ENCODE data around the gene ILDR2. TPM values are rescaled to one million over a fixed set of nuclear protein-coding genes. Genes with fewer than 3 reads are reported as not detected.
A peak's percentile ranks its signal among the peaks of the same experiment; 100 is the strongest.

Gene ILDR2
- polyA plus RNA-seq, 2 donors, result 0.06 to 0.18 TPM

GRCh38 chr1:166929911-166930310 lies 45.4 kb downstream of the ILDR2 start:
- Histone ChIP-seq H3K36me3 (ENCODE audit: control insufficient read depth in 2 of 2, insufficient read depth in 2 of 2, low read length in 1 of 2) (no peaks in the 10 kb centered on the region), H3K27ac (ENCODE audit: low read depth in 2 of 2, low read length in 1 of 2) (no peak overlapping the region), H3K9me3 (ENCODE audit: control insufficient read depth in 2 of 2, insufficient read depth in 1 of 2, low read depth in 1 of 2, low read length in 1 of 2) (no peaks in the 10 kb centered on the region), H3K4me3 (ENCODE audit: low read depth in 1 of 2, low read length in 2 of 2) (no peak overlapping the region), H3K27me3 (ENCODE audit: control insufficient read depth in 1 of 2, insufficient read depth in 2 of 2, low read length in 2 of 2) (no peaks in the 10 kb centered on the region), H3K4me1 (ENCODE audit: control insufficient read depth in 2 of 2, insufficient read depth in 2 of 2, low read length in 1 of 2) (no peaks in the 10 kb centered on the region)
- WGBS, 2 donors, result 69 to 77% methylated on average over 1 of the region's 1 CpG

GRCh38 chr1:166927701-166928100 lies 47.6 kb downstream of the ILDR2 start:
- Histone ChIP-seq H3K36me3 (ENCODE audit: control insufficient read depth in 2 of 2, insufficient read depth in 2 of 2, low read length in 1 of 2) (no peaks in the 10 kb centered on the region), H3K27me3 (ENCODE audit: control insufficient read depth in 1 of 2, insufficient read depth in 2 of 2, low read length in 2 of 2) (no peaks in the 10 kb centered on the region), H3K27ac (ENCODE audit: low read depth in 2 of 2, low read length in 1 of 2) (no peak overlapping the region), H3K4me3 (ENCODE audit: low read depth in 1 of 2, low read length in 2 of 2) (no peak overlapping the region), H3K9me3 (ENCODE audit: control insufficient read depth in 2 of 2, insufficient read depth in 1 of 2, low read depth in 1 of 2, low read length in 1 of 2) (no peaks in the 10 kb centered on the region), H3K4me1 (ENCODE audit: control insufficient read depth in 2 of 2, insufficient read depth in 2 of 2, low read length in 1 of 2) (no peaks in the 10 kb centered on the region)
- 80 to 82% methylated on average over 2 of the region's 2 CpGs for WGBS, 2 donors

GRCh38 chr1:166925810-166926478 lies 49.4 kb downstream of the ILDR2 start:
- Histone ChIP-seq H3K4me3 (ENCODE audit: low read depth in 1 of 2, low read length in 2 of 2) (no peak overlapping the region), H3K4me1 (ENCODE audit: control insufficient read depth in 2 of 2, insufficient read depth in 2 of 2, low read length in 1 of 2) (peaks cover 3 to 4% of the 10 kb centered on the region in 2 donors), H3K9me3 (ENCODE audit: control insufficient read depth in 2 of 2, insufficient read depth in 1 of 2, low read depth in 1 of 2, low read length in 1 of 2) (no peaks in the 10 kb centered on the region), H3K36me3 (ENCODE audit: control insufficient read depth in 2 of 2, insufficient read depth in 2 of 2, low read length in 1 of 2) (no peaks in the 10 kb centered on the region), H3K27ac (ENCODE audit: low read depth in 2 of 2, low read length in 1 of 2) (no peak overlapping the region), H3K27me3 (ENCODE audit: control insufficient read depth in 1 of 2, insufficient read depth in 2 of 2, low read length in 2 of 2) (no peaks in the 10 kb centered on the region)
- WGBS, 2 donors, result 78% methylated on average over 8 of the region's 8 CpGs

- WGBS, 2 donors, result 74 to 89% methylated on average over 3 of the region's 3 CpGs
- Histone ChIP-seq H3K27ac (ENCODE audit: low read depth in 2 of 2, low read length in 1 of 2) (no peak overlapping the region), H3K27me3 (ENCODE audit: control insufficient read depth in 1 of 2, insufficient read depth in 2 of 2, low read length in 2 of 2) (no peaks in the 10 kb centered on the region), H3K4me1 (ENCODE audit: control insufficient read depth in 2 of 2, insufficient read depth in 2 of 2, low read length in 1 of 2) (peaks cover 3 to 10% of the 10 kb centered on the region in 2 donors), H3K9me3 (ENCODE audit: control insufficient read depth in 2 of 2, insufficient read depth in 1 of 2, low read depth in 1 of 2, low read length in 1 of 2) (no peaks in the 10 kb centered on the region), H3K4me3 (ENCODE audit: low read depth in 1 of 2, low read length in 2 of 2) (no peak overlapping the region), H3K36me3 (ENCODE audit: control insufficient read depth in 2 of 2, insufficient read depth in 2 of 2, low read length in 1 of 2) (no peaks in the 10 kb centered on the region)
Observed at GRCh38 chr1:166924823-166925541, 50.4 kb downstream of the ILDR2 start.

GRCh38 chr1:166920561-166921475 lies 54.5 kb downstream of the ILDR2 start:
- no peaks in the 10 kb centered on the region for H3K36me3 ChIP-seq (ENCODE audit: control insufficient read depth in 2 of 2, insufficient read depth in 2 of 2, low read length in 1 of 2)
- peak overlapping the region; percentile 33 to 49 for H3K4me3 ChIP-seq (ENCODE audit: low read depth in 1 of 2, low read length in 2 of 2)
- 7 to 8% methylated on average over 102 to 113 of the region's 113 CpGs for WGBS, 2 donors
- H3K9me3 ChIP-seq (ENCODE audit: control insufficient read depth in 2 of 2, insufficient read depth in 1 of 2, low read depth in 1 of 2, low read length in 1 of 2), result no peaks in the 10 kb centered on the region
- H3K27ac ChIP-seq (ENCODE audit: low read depth in 2 of 2, low read length in 1 of 2), result no peak overlapping the region
- H3K4me1 ChIP-seq (ENCODE audit: control insufficient read depth in 2 of 2, insufficient read depth in 2 of 2, low read length in 1 of 2), result peaks cover 3 to 10% of the 10 kb centered on the region in 2 donors
- peaks cover 3 to 8% of the 10 kb centered on the region in 2 donors for H3K27me3 ChIP-seq (ENCODE audit: control insufficient read depth in 1 of 2, insufficient read depth in 2 of 2, low read length in 2 of 2)

- peaks cover 3 to 10% of the 10 kb centered on the region in 2 donors for H3K4me1 ChIP-seq (ENCODE audit: control insufficient read depth in 2 of 2, insufficient read depth in 2 of 2, low read length in 1 of 2)
- 89 to 93% methylated on average over 2 of the region's 2 CpGs for WGBS, 2 donors
- no peak overlapping the region for H3K27ac ChIP-seq (ENCODE audit: low read depth in 2 of 2, low read length in 1 of 2)
- no peaks in the 10 kb centered on the region for H3K9me3 ChIP-seq (ENCODE audit: control insufficient read depth in 2 of 2, insufficient read depth in 1 of 2, low read depth in 1 of 2, low read length in 1 of 2)
- peaks cover 3 to 8% of the 10 kb centered on the region in 2 donors for H3K27me3 ChIP-seq (ENCODE audit: control insufficient read depth in 1 of 2, insufficient read depth in 2 of 2, low read length in 2 of 2)
- no peaks in the 10 kb centered on the region for H3K36me3 ChIP-seq (ENCODE audit: control insufficient read depth in 2 of 2, insufficient read depth in 2 of 2, low read length in 1 of 2)
- no peak overlapping the region for H3K4me3 ChIP-seq (ENCODE audit: low read depth in 1 of 2, low read length in 2 of 2)
Observed at GRCh38 chr1:166918956-166919316, 56.4 kb downstream of the ILDR2 start.

GRCh38 chr1:166918088-166918955 lies 57.0 kb downstream of the ILDR2 start:
- 88 to 90% methylated on average over 6 of the region's 6 CpGs for WGBS, 2 donors
- peaks cover 3 to 8% of the 10 kb centered on the region in 2 donors for H3K27me3 ChIP-seq (ENCODE audit: control insufficient read depth in 1 of 2, insufficient read depth in 2 of 2, low read length in 2 of 2)

GRCh38 chr1:166915941-166916340 lies 59.4 kb downstream of the ILDR2 start:
- H3K36me3 ChIP-seq (ENCODE audit: control insufficient read depth in 2 of 2, insufficient read depth in 2 of 2, low read length in 1 of 2), result no peaks in the 10 kb centered on the region
- no peak overlapping the region for H3K27ac ChIP-seq (ENCODE audit: low read depth in 2 of 2, low read length in 1 of 2)
- WGBS, 2 donors, result 77 to 78% methylated on average over 4 of the region's 4 CpGs
- no peaks in the 10 kb centered on the region for H3K9me3 ChIP-seq (ENCODE audit: control insufficient read depth in 2 of 2, insufficient read depth in 1 of 2, low read depth in 1 of 2, low read length in 1 of 2)
- no peak overlapping the region for H3K4me3 ChIP-seq (ENCODE audit: low read depth in 1 of 2, low read length in 2 of 2)
- peaks cover 3 to 8% of the 10 kb centered on the region in 2 donors for H3K27me3 ChIP-seq (ENCODE audit: control insufficient read depth in 1 of 2, insufficient read depth in 2 of 2, low read length in 2 of 2)
- peaks cover 0 to 6% of the 10 kb centered on the region in 2 donors for H3K4me1 ChIP-seq (ENCODE audit: control insufficient read depth in 2 of 2, insufficient read depth in 2 of 2, low read length in 1 of 2)

More at GRCh38 chr1:166918088-166918955, 57.0 kb downstream of the ILDR2 start:
- H3K9me3 ChIP-seq (ENCODE audit: control insufficient read depth in 2 of 2, insufficient read depth in 1 of 2, low read depth in 1 of 2, low read length in 1 of 2), result no peaks in the 10 kb centered on the region
- peaks cover 3 to 10% of the 10 kb centered on the region in 2 donors for H3K4me1 ChIP-seq (ENCODE audit: control insufficient read depth in 2 of 2, insufficient read depth in 2 of 2, low read length in 1 of 2)
- H3K36me3 ChIP-seq (ENCODE audit: control insufficient read depth in 2 of 2, insufficient read depth in 2 of 2, low read length in 1 of 2), result no peaks in the 10 kb centered on the region
- no peak overlapping the region for H3K27ac ChIP-seq (ENCODE audit: low read depth in 2 of 2, low read length in 1 of 2)
- H3K4me3 ChIP-seq (ENCODE audit: low read depth in 1 of 2, low read length in 2 of 2), result no peak overlapping the region

- Histone ChIP-seq H3K27ac (ENCODE audit: low read depth in 2 of 2, low read length in 1 of 2) (no peak overlapping the region), H3K9me3 (ENCODE audit: control insufficient read depth in 2 of 2, insufficient read depth in 1 of 2, low read depth in 1 of 2, low read length in 1 of 2) (no peaks in the 10 kb centered on the region), H3K36me3 (ENCODE audit: control insufficient read depth in 2 of 2, insufficient read depth in 2 of 2, low read length in 1 of 2) (no peaks in the 10 kb centered on the region), H3K27me3 (ENCODE audit: control insufficient read depth in 1 of 2, insufficient read depth in 2 of 2, low read length in 2 of 2) (peaks cover 3 to 8% of the 10 kb centered on the region in 2 donors), H3K4me1 (ENCODE audit: control insufficient read depth in 2 of 2, insufficient read depth in 2 of 2, low read length in 1 of 2) (no peaks in the 10 kb centered on the region), H3K4me3 (ENCODE audit: low read depth in 1 of 2, low read length in 2 of 2) (no peak overlapping the region)
- WGBS, 2 donors, result 95 to 100% methylated on average over 1 of the region's 1 CpG
Observed at GRCh38 chr1:166915042-166915441, 60.3 kb downstream of the ILDR2 start.
